ENCODE data around the gene PLCH2. TPM values are rescaled to one million over a fixed set of nuclear protein-coding genes. Genes with fewer than 3 reads are reported as not detected.

Gene PLCH2
- total RNA-seq, 1 experiment from 2014 or later, result 7.2 TPM

- no TSS peak for BruUV-seq (replicated peaks)
- ATAC-seq, result no peak
- H3F3A ChIP-seq (ENCODE audit: low read length, unreplicated experiment), result no peaks in the 10 kb centered on the region
- ChIA-PET CTCF (no interaction called here), POLR2A (ENCODE audit: unreplicated experiment) (no interaction called here)
- intact Hi-C loops (cut with micrococcal nuclease), result no loop called here
- H2AFZ ChIP-seq (ENCODE audit: low read length), result no peak overlapping the region
- no peaks in the 10 kb centered on the region for H3K27me3 ChIP-seq (ENCODE audit: low read length)
- H3K27ac ChIP-seq (ENCODE audit: low read length), result no peak overlapping the region
- H3K4me3 ChIP-seq (ENCODE audit: low read length), result no peak overlapping the region
- no peaks in the 10 kb centered on the region for H3K79me2 ChIP-seq (ENCODE audit: low read length)
- no peaks in the 10 kb centered on the region for H3K9me2 ChIP-seq (replicated peaks; ENCODE audit: low read length)
- H3K9me3 ChIP-seq (ENCODE audit: low read length), result no peaks in the 10 kb centered on the region
- no peaks in the 10 kb centered on the region for H3K4me1 ChIP-seq (ENCODE audit: insufficient read depth, low read length)
- no peak overlapping the region for H3K4me2 ChIP-seq (ENCODE audit: low read length)
- no peak for TF ChIP-seq EZH2 (IDR thresholded peaks at IDR 0.05; ENCODE audit: low read length, unreplicated experiment)
- no peak for TF ChIP-seq EZH2phosphoT487 (IDR thresholded peaks at IDR 0.05; ENCODE audit: borderline replicate concordance, low read length)
- no peak for TF ChIP-seq CTCF (conservative IDR thresholded peaks at IDR 0.05; ENCODE audit: low read depth, low read length)
- H3K9ac ChIP-seq (ENCODE audit: low read length), result no peak overlapping the region
- no peaks in the 10 kb centered on the region for H3K36me3 ChIP-seq (ENCODE audit: low read depth, low read length)
- H4K20me1 ChIP-seq (ENCODE audit: low read length), result no peaks in the 10 kb centered on the region
- DNase-seq, result no peak
Observed at GRCh38 chr1:2477309-2477708, 1.2 kb downstream of the PLCH2 start.

GRCh38 chr1:2477791-2478499, 1.9 kb downstream of the PLCH2 start:
- Histone ChIP-seq H3K36me3 (ENCODE audit: low read depth, low read length) (no peaks in the 10 kb centered on the region), H3K79me2 (ENCODE audit: low read length) (no peaks in the 10 kb centered on the region), H3K9me2 (replicated peaks; ENCODE audit: low read length) (no peaks in the 10 kb centered on the region), H3K9ac (ENCODE audit: low read length) (no peak overlapping the region), H3F3A (ENCODE audit: low read length, unreplicated experiment) (no peaks in the 10 kb centered on the region), H3K27me3 (ENCODE audit: low read length) (no peaks in the 10 kb centered on the region), H3K27ac (ENCODE audit: low read length) (no peak overlapping the region), H2AFZ (ENCODE audit: low read length) (no peak overlapping the region), H3K4me3 (ENCODE audit: low read length) (no peak overlapping the region), H3K4me2 (ENCODE audit: low read length) (no peak overlapping the region), H3K9me3 (ENCODE audit: low read length) (no peaks in the 10 kb centered on the region), H3K4me1 (ENCODE audit: insufficient read depth, low read length) (no peaks in the 10 kb centered on the region), H4K20me1 (ENCODE audit: low read length) (no peaks in the 10 kb centered on the region)
- ChIA-PET POLR2A (ENCODE audit: unreplicated experiment) (no interaction called here), CTCF (no interaction called here)
- no peak for DNase-seq
- BruUV-seq (replicated peaks), result no TSS peak
- intact Hi-C loops (cut with micrococcal nuclease), result no loop called here
- TF ChIP-seq CTCF (conservative IDR thresholded peaks at IDR 0.05; ENCODE audit: low read depth, low read length) (no peak), EZH2 (IDR thresholded peaks at IDR 0.05; ENCODE audit: low read length, unreplicated experiment) (no peak), EZH2phosphoT487 (IDR thresholded peaks at IDR 0.05; ENCODE audit: borderline replicate concordance, low read length) (no peak)
- ATAC-seq, result no peak

GRCh38 chr1:2479186-2479585, 3.1 kb downstream of the PLCH2 start:
- no peaks in the 10 kb centered on the region for H3K4me1 ChIP-seq (ENCODE audit: insufficient read depth, low read length)

More at GRCh38 chr1:2479186-2479585, 3.1 kb downstream of the PLCH2 start:
- Histone ChIP-seq H2AFZ (ENCODE audit: low read length) (no peak overlapping the region), H3K4me2 (ENCODE audit: low read length) (no peak overlapping the region), H3K36me3 (ENCODE audit: low read depth, low read length) (no peaks in the 10 kb centered on the region), H3K79me2 (ENCODE audit: low read length) (no peaks in the 10 kb centered on the region), H3K4me3 (ENCODE audit: low read length) (no peak overlapping the region), H3F3A (ENCODE audit: low read length, unreplicated experiment) (no peaks in the 10 kb centered on the region), H3K9ac (ENCODE audit: low read length) (no peak overlapping the region), H3K27me3 (ENCODE audit: low read length) (no peaks in the 10 kb centered on the region), H4K20me1 (ENCODE audit: low read length) (no peaks in the 10 kb centered on the region), H3K27ac (ENCODE audit: low read length) (no peak overlapping the region), H3K9me3 (ENCODE audit: low read length) (no peaks in the 10 kb centered on the region), H3K9me2 (replicated peaks; ENCODE audit: low read length) (no peaks in the 10 kb centered on the region)
- no peak for ATAC-seq
- TF ChIP-seq CTCF (conservative IDR thresholded peaks at IDR 0.05; ENCODE audit: low read depth, low read length) (no peak), EZH2phosphoT487 (IDR thresholded peaks at IDR 0.05; ENCODE audit: borderline replicate concordance, low read length) (no peak), EZH2 (IDR thresholded peaks at IDR 0.05; ENCODE audit: low read length, unreplicated experiment) (no peak)
- ChIA-PET CTCF (no interaction called here), POLR2A (ENCODE audit: unreplicated experiment) (no interaction called here)
- no TSS peak for BruUV-seq (replicated peaks)
- intact Hi-C loops (cut with micrococcal nuclease), result no loop called here
- DNase-seq, result no peak

Measured in PC-3 (cell line).